Activated T-helper 2 cell treated with anti-CD3 and anti-CD28 coated beads, Interferon-gamma antibody, Interleukin-2, Interleukin-4, amounts not matched to agents 10 μg/mL and 5 μg/mL and 100 μg/mL, durations not matched to agents 14 hours and 24 hours and 36 hours (primary cell): Measurements from ENCODE around the gene CABP2. TPM values are rescaled to one million over a fixed set of nuclear protein-coding genes. Genes with fewer than 3 reads are reported as not detected.
"Not testable (repeated sequence)": the region's sequence is repeated elsewhere in the genome, so short reads cannot be mapped to it uniquely, and the experiment has no call there.

Experiments used
- DNase-seq: peaks from one replicate; pipeline ENCODE4 v3.0.0; 2021; ENCODE audit warnings: low spot score
- H3K27ac Mint-ChIP-seq: one replicate; pipeline ENCODE4 v1.8.0; 2021; ENCODE audit warnings: mixed read lengths
- H3K27me3 Mint-ChIP-seq: one replicate; pipeline ENCODE4 v1.8.0; 2021; ENCODE audit warnings: low read depth, mixed read lengths
- H3K36me3 Mint-ChIP-seq: one replicate; pipeline ENCODE4 v1.8.0; 2021; ENCODE audit warnings: low read depth, mixed read lengths
- H3K4me1 Mint-ChIP-seq: one replicate; pipeline ENCODE4 v1.8.0; 2021; ENCODE audit warnings: low read depth, mixed read lengths
- H3K4me3 Mint-ChIP-seq: one replicate; pipeline ENCODE4 v1.8.0; 2021; ENCODE audit warnings: low read depth, mild to moderate bottlenecking, moderate library complexity, mixed read lengths
- H3K9me3 Mint-ChIP-seq: one replicate; pipeline ENCODE4 v1.8.0; 2021; ENCODE audit warnings: mixed read lengths
- intact Hi-C: fragments of 100-400 bp; cut with micrococcal nuclease; formaldehyde crosslinking; loops from one replicate; pipeline ENCODE4 v1.15.1; 2023
- total RNA-seq: library from RNA; stranded (reverse); gene quantifications from 2 replicates; pipeline ENCODE4 v1.2.3, GENCODE V29; 2022

Gene CABP2
- total RNA-seq, 1 donor from 2014 or later: not detected

GRCh38 chr11:67483831-67484665, 39.2 kb downstream of the CABP2 start:
- Mint-ChIP-seq H3K4me3 (peak overlapping the region; percentile 83), H3K4me1 (peaks cover 50% of the 10 kb centered on the region), H3K27ac (peak overlapping the region; percentile 99), H3K36me3 (peaks cover 42% of the 10 kb centered on the region), H3K9me3 (no peaks in the 10 kb centered on the region), H3K27me3 (no peaks in the 10 kb centered on the region)
- DNase-seq: peak; percentile 59
- intact Hi-C loops: loop anchor here (1.0 to 10.0 kb wide), 6 partner anchors 15 to 197 kb away; partner anchors contain the start of genes ANKRD13D, POLD4 and TMEM134

GRCh38 chr11:67482827-67483798, 40.1 kb downstream of the CABP2 start, which contains the start of gene AIP:
AIP (plus strand) TSS chr11:67483026; CDS start chr11:67483159, 133 bp downstream.
- DNase-seq: peak; percentile 98
- intact Hi-C loops: loop anchor here (1.0 to 10.0 kb wide), 4 partner anchors 14 to 196 kb away; partner anchors contain the start of genes ANKRD13D, POLD4 and TMEM134
- peaks cover 42% of the 10 kb centered on the region for H3K4me1 Mint-ChIP-seq
- no peaks in the 10 kb centered on the region for H3K9me3 Mint-ChIP-seq
- H3K36me3 Mint-ChIP-seq: peaks cover 33% of the 10 kb centered on the region
- peak within 1 kb of the TSS; percentile 83 for H3K4me3 Mint-ChIP-seq
- no peaks in the 10 kb centered on the region for H3K27me3 Mint-ChIP-seq
- H3K27ac Mint-ChIP-seq: peak within 1 kb of the TSS; percentile 99

- Mint-ChIP-seq H3K4me3 (peak overlapping the region; percentile 83), H3K4me1 (peaks cover 35% of the 10 kb centered on the region), H3K27me3 (no peaks in the 10 kb centered on the region), H3K9me3 (no peaks in the 10 kb centered on the region), H3K27ac (peak overlapping the region; percentile 99), H3K36me3 (peaks cover 26% of the 10 kb centered on the region)
- intact Hi-C loops: loop anchor here (5.0 to 10.0 kb wide), 3 partner anchors 130 to 195 kb away; partner anchors contain the start of genes ANKRD13D and POLD4
- no peak for DNase-seq
These were observed 40.9 kb downstream of the CABP2 start for GRCh38 chr11:67482275-67482826.

GRCh38 chr11:67477344-67478050, 45.7 kb downstream of the CABP2 start:
- H3K4me1 Mint-ChIP-seq, H3K27ac Mint-ChIP-seq, DNase-seq, H3K36me3 Mint-ChIP-seq, intact Hi-C loops, H3K27me3 Mint-ChIP-seq, H3K9me3 Mint-ChIP-seq, H3K4me3 Mint-ChIP-seq: not testable (repeated sequence)

GRCh38 chr11:67476692-67477091, 46.6 kb downstream of the CABP2 start:
- H3K36me3 Mint-ChIP-seq, H3K27ac Mint-ChIP-seq, H3K27me3 Mint-ChIP-seq, intact Hi-C loops, H3K4me3 Mint-ChIP-seq, DNase-seq, H3K9me3 Mint-ChIP-seq, H3K4me1 Mint-ChIP-seq: not testable (repeated sequence)

GRCh38 chr11:67472882-67473281, 50.4 kb downstream of the CABP2 start:
- H3K27ac Mint-ChIP-seq: no peak overlapping the region

GRCh38 chr11:67470337-67471002, 52.8 kb downstream of the CABP2 start:
- peaks cover 8% of the 10 kb centered on the region for H3K36me3 Mint-ChIP-seq
- no peak overlapping the region for H3K4me3 Mint-ChIP-seq
- peaks cover 18% of the 10 kb centered on the region for H3K4me1 Mint-ChIP-seq
- intact Hi-C loops: no loop called here
- H3K9me3 Mint-ChIP-seq: no peaks in the 10 kb centered on the region
- no peaks in the 10 kb centered on the region for H3K27me3 Mint-ChIP-seq
- DNase-seq: no peak
- H3K27ac Mint-ChIP-seq: no peak overlapping the region

More at GRCh38 chr11:67472882-67473281, 50.4 kb downstream of the CABP2 start:
- no peaks in the 10 kb centered on the region for H3K36me3 Mint-ChIP-seq
- DNase-seq: no peak
- no peaks in the 10 kb centered on the region for H3K9me3 Mint-ChIP-seq
- peaks cover 2% of the 10 kb centered on the region for H3K27me3 Mint-ChIP-seq
- H3K4me3 Mint-ChIP-seq: no peak overlapping the region
- intact Hi-C loops: no loop called here
- peaks cover 6% of the 10 kb centered on the region for H3K4me1 Mint-ChIP-seq

GRCh38 chr11:67469508-67469811, 53.8 kb downstream of the CABP2 start:
- Mint-ChIP-seq H3K27ac (peak overlapping the region; percentile 58), H3K27me3 (no peaks in the 10 kb centered on the region), H3K36me3 (peaks cover 12% of the 10 kb centered on the region), H3K9me3 (no peaks in the 10 kb centered on the region), H3K4me1 (peaks cover 23% of the 10 kb centered on the region), H3K4me3 (peak overlapping the region; percentile 70)
- intact Hi-C loops: loop anchor here (1.0 to 2.0 kb wide), 5 partner anchors 14 to 67 kb away; partner anchors contain the start of genes AIP and RPS6KB2
- DNase-seq: no peak

Other genes with a start within 250 kb of the CABP2 start
- 119 and 135 TPM in 2 replicates for gene ANKRD13D, start 234.1 kb downstream of the CABP2 start, total RNA-seq
- 12.1 and 16.2 TPM in 2 replicates for gene SSH3, start 219.9 kb downstream of the CABP2 start, total RNA-seq
- gene POLD4, start 169.9 kb downstream of the CABP2 start, total RNA-seq: 41.1 and 50.1 TPM in 2 replicates
- gene CLCF1, start 149.8 kb downstream of the CABP2 start, total RNA-seq: 2.9 and 3.0 TPM in 2 replicates
- 32.1 and 34.1 TPM in 2 replicates for gene RAD9A, start 131.5 kb downstream of the CABP2 start, total RNA-seq
- gene PPP1CA, start 121.6 kb downstream of the CABP2 start, total RNA-seq: 250 and 262 TPM in 2 replicates
- gene TBC1D10C, start 119.4 kb downstream of the CABP2 start, total RNA-seq: 112 and 118 TPM in 2 replicates
- 0.51 and 0.68 TPM in 2 replicates for gene CARNS1, start 107.8 kb downstream of the CABP2 start, total RNA-seq
- 67.6 and 70.2 TPM in 2 replicates for gene RPS6KB2, start 95.0 kb downstream of the CABP2 start, total RNA-seq
- 89.8 and 94.4 TPM in 2 replicates for gene PTPRCAP, start 85.8 kb downstream of the CABP2 start, total RNA-seq
- 177 and 186 TPM in 2 replicates for gene CORO1B, start 80.0 kb downstream of the CABP2 start, total RNA-seq
- gene GPR152, start 70.7 kb downstream of the CABP2 start, total RNA-seq: not detected in 2 replicates
- gene CABP4, start 68.1 kb downstream of the CABP2 start, total RNA-seq: 0.73 and 1.0 TPM in 2 replicates
- gene TMEM134, start 54.2 kb downstream of the CABP2 start, total RNA-seq: 58.5 and 62.0 TPM in 2 replicates
- 190 and 191 TPM in 2 replicates for gene AIP, start 40.4 kb downstream of the CABP2 start, total RNA-seq
- gene PITPNM1, start 18.1 kb downstream of the CABP2 start, total RNA-seq: 118 and 120 TPM in 2 replicates
- 117 and 119 TPM in 2 replicates for gene CDK2AP2, start 15.3 kb downstream of the CABP2 start, total RNA-seq
- 339 and 344 TPM in 2 replicates for gene GSTP1, start 60.4 kb upstream of the CABP2 start, total RNA-seq
- 237 and 242 TPM in 2 replicates for gene NDUFV1, start 83.5 kb upstream of the CABP2 start, total RNA-seq
- gene NUDT8, start 106.5 kb upstream of the CABP2 start, total RNA-seq: 22.2 and 27.9 TPM in 2 replicates
- gene TBX10, start 116.3 kb upstream of the CABP2 start, total RNA-seq: not detected in 2 replicates
- gene ACY3, start 127.3 kb upstream of the CABP2 start, total RNA-seq: 0.14 TPM in 2 replicates
- gene ALDH3B2, start 151.2 kb upstream of the CABP2 start, total RNA-seq: not detected in 2 replicates